Activated CD4-positive, alpha-beta T cell treated with anti-CD3 and anti-CD28 coated beads, Interleukin-2, Interleukin-4, amounts not matched to agents 100 ng/mL and 50 ng/mL, durations not matched to agents 16 hours and 8 hours (primary cell): ENCODE results near the gene SMIM5.
"Not testable (repeated sequence)": the region's sequence is repeated elsewhere in the genome, so short reads cannot be mapped to it uniquely, and the experiment has no call there.

Experiments used
- DNase-seq: peaks from one replicate; pipeline ENCODE4 v3.0.0-alpha.2; 2020; ENCODE audit warnings: low spot score

SMIM5 gene

DNA sequence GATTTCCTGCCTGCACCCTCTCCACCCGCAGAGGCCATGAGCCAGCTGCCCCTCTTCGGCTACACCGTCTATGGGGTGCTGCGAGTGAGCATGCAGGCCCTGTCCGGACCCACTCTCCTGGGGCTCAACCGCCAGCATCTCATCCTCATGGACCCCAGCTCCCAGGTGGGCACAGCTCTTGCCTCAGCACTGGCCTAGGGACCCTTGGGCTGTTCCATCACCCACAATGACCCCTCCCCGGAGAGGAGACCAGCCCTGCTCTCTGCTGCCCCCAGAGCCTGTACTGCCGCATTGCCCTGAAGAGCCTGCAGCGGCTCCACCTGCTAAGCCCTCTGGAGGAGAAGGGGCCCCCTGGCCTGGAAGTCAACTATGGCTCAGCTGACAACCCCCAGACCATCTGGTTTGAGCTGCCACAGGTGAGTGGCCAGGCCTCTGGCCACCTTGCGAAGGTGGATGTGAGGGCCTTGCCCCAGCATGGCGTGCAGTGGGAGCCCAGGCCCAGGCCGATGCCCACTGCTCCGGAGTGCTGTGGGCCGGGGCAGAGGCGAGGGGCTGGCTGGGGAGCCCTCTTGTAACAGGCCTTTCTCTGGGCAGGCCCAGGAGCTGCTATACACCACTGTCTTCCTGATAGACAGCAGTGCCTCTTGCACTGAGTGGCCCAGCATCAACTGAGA is 7.3 kb upstream of the SMIM5 start:
- no peak for DNase-seq

DNA sequence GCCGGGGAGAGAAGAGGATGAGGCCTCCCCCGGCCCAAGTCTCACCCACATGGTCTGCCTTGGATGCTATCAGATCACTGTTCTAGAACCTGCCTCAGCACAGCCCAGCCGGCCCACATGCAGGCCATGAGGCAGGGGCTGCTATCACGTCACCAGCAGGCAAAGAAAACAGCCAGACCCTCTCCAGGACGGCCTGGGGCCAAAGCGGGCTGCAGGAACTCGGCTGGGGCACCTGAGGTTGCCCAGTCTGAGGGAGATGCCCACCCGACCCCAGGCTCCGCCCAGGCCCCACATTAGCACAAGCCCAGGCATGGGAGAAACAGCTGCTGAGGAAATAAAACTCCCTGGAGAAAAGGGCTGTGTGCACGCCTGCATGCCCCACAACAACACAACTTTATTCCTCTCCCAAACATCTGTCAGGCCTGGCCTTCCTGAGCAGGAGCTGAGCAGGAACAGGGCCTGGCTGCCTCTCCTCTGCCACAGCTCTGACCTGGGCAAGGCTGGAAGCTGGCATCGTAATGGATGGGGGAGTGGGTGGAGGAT is 6.7 kb upstream of the SMIM5 start:
- DNase-seq = no peak

DNA sequence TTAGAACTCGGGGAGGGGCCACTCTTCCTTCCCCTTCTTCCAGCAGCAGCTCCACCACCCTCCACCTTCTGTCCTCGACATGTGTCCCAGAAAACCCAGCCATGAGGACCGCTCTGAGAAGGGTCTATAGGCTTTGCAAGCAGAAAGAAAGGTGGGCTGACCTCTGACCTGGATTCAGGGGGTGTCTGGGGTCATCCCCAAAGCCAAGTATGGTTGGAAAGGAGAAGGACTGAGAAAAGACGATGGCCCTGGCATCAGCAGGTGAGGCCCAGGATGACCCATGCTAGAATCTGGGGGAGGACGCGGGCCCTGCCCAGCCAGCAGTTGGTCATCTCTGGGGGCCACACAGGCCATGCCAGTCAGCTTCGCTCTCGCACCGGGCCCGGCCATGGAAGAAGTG is 6.1 kb upstream of the SMIM5 start:
- no peak for DNase-seq

DNA sequence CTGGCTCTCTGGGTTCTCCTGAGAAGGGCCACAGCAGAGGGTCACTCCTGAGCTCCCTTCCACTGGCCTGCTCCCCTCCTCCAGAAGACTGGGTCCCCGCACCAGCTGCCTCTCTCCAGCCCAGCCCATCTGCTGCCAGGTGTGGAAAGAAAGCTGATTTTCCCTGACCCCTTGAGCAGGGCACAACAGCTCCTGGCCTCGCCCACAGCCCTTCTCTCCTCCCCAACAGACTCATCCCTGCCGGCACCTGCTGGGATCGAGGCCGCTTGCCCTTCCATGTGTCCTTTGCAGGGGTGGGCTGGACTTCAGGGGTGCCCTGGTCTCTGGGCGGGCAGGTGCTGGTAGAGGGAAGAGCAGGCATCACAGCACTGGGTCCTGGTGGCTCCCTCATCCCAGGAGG is 4.8 kb upstream of the SMIM5 start:
- DNase-seq = no peak

DNA sequence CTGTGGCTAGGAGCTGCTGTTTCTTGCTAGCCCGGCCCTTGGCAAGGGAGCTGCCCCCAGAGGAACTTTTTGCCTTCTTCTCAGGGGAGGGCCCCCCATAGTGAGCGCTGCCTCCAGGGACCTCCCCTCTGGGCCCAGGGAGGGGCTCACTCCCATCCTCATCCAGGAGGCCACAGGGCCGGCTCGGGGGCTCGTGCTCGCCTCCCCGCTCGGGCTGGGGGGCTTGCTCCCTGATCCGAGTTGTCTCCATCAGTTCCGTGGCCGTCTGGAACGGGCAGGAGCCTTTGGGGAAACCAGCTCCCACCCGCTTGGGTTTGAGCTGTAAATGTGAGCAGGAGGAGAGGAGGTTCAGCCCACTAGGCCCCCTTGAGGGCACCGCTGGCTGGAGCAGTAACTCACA is 4.1 kb upstream of the SMIM5 start:
- DNase-seq = no peak

DNA sequence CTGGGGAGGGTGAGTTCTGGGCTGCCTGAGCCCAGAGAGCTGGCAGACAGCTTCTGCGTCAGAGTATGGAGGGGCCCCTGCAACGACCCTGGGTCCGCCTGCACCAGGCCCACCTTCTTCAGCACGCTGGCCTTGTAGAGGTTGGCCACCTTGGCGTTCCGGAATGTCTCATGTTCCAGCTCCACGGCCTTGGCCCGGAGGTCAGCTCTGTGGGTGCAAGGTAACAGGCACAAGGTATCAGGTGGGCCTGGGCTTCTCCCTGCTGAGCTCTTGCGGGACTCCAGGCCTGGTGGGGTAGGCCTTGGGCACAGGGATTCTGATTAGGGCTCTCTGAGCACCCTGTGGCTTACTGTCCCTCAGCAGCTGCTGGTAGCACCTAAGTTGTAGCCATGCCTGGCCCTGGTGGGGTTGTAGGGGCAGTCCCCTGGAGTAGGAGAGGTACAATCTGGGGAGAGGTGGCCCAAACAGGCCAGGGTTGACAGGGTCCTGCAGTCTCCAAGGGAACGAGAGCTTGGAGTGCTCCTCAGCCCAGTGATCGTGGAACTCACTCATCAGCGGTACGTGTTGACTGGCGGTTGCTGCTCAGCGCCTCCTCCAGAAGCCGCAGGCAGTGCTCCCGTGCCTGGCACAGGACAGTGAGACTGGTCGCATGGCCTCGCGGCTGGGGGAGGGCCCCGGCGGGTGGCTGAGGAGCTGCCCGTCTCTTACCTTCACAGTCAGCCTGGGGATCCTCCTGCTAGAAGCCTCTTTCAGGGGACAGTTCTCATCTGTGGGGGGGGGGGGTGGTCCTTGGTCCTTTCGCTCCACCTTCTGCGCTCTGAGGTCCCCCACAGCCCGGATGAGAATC is 2.9 kb upstream of the SMIM5 start:
- no peak for DNase-seq

DNA sequence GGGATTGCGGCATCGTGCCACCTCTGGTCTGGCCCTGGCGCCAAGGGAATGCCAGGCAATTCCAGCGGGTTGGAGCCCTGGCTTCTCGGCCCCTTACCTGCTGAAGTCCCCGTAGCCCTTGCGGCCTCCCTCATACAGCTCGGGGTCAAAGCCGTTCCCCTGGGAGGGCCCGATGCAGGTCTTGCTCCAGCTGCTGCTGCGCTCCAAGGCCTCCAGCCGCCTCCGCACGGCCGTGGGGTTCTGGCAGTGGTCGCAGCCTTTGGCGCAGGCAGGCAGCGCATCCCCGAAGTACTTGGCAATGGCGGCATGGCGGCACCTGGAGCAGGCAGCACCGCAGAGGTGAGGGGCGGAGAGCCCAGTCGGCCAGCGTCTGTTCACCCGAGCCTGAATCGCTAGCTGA is 1.9 kb upstream of the SMIM5 start:
- DNase-seq = no peak

DNA sequence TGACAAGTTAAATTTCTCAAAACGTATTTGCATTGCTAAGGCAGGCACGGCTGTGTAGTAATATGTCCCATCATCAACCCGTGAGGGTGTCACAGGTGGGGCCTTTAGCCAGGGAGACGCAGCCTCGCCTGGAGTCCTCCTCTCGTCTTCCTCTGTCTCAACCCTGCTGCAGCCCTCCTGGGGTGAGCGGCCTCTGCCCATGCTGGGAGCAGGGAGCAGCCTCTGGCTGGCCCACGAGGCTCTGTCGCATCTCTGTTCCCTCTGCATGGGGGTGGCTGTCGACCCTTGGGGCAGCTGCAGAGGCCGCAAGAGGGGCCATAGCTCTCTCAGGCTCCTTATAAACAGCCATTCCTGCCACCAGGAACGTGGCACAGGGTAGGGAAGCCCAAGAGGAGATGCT is 806 bp upstream of the SMIM5 start:
- DNase-seq = no peak

DNA sequence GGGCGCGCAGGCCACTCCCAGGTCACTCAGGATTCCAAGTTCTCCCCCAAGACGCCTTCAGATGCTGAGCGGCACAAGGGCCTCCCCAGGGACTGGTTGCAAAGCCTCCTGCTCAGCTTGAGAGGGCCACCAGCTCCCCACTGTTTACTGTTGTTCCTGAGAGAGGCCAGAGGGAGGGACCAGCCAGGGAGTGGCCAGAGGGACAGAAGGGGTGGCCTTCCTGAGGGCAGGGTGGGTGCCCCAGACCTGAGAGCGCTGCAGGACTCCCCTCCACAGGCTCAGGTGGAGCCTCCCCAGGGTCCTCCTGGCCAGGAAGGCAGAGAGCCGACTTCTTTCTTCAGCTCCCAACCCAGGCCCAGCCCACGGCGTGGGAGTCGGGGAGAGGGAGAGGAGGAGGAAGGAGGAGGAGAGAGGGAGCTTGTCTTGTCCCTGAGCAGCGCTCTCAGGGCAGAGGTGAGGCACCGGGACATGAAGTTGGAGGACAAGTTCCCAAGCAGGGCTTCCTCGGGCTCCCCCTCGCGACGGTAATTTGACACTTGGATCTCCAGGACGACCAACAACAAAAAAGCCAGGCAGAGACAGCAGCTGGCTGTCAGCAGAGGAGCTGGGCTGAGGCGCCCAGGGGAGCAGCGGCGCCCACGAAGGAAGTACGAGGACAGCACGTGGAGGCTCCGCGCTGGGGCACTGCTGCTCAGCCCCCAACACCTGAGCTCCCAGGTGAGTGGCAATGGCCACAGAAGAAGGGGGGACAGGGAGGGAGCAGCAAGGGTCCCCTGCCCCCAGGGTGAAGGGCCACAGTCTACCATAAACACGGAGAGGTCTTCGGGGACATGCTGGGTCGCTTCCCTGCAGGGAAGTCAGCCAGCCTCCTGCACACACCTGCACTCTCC is 497 bp downstream of the SMIM5 start:
- DNase-seq = peak; percentile 25

DNA sequence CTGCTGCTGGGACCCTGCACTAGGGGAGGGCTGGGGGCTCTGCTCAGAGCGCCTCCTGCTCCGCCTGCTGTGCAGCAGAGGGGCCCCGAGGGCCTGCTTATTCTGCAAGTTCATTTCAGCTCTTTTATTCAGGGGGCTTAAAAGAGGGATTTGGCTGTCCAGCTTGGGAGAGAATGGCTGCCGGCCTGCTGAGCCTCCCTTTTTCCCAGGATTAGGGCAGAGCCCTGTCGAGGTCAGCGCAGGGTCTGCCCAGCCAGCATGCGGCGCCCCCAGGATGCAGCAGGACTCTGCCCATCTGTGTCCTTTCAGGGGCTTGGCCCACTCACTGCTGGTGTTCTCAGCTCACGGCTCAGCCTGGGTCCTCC is 1.1 kb downstream of the SMIM5 start:
- DNase-seq = no peak

DNA sequence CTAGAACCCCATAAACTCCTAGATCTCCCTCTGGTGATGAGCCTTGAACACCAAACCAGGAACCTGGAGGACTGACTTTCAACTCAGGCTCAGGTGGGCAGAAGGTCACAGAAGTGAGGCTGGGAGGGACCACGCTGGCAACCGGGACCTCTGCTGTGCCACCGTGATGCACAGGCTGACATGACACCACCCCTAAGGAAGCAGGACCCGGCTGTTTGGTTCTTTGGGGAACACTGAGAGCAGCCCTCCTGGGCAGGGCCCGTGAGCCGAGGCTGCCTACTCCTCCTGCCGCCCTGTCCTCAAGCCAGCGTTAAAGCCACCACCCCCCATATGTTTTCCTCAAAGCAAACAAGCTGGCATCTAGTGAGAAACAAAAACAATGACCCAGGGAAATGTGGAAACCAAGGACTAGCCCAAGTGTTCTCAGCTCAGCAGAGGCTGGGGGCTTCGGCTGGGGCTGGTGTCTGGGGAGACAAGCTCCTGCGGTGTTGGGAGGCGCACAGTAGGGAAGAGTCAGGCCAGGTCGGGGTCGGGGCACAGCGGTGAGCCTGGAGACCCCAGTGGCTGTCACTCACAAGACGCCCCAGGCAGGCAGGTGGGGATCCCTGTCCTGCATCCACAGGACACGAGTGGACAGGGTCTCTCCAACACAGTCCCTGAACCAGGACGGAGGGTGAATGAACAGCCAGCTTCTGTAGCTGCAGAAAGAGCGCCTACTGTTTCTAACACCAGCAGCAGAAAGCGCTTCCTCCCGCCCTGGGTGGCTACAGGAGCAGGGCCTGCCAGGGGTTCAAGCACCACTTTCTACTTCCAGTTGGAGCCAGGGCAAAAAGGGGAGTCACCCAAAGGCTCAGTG is 1.7 kb downstream of the SMIM5 start:
- DNase-seq = no peak

DNA sequence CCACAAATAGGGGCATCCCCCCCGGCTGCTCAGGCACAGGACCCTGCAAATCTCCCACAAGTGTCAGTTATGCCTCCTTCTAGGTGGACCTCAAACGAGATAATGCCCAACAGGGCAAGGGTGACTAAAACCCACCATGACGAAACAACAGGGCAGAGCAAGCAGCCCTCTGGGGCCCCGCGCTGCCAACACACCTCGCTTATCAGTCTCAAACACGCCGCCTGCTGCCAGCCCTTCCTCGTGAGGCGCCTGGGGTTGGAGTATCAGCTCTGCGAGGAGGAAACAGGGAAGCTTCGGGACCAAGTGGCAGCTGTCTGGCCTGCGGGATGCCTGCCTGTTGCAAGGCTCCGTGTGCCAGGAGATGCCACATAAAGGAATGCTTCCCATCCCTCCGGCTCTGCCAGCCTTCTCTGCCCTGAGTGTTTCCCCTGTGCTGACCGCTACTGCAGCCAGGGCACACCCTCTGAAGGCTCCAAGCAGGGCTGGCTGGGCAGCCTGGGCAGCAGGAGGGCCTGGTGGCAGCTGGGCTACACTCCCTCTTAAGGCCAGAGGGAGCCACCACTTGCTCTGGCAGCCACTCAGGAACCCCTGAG is 2.5 kb downstream of the SMIM5 start:
- DNase-seq = no peak

DNA sequence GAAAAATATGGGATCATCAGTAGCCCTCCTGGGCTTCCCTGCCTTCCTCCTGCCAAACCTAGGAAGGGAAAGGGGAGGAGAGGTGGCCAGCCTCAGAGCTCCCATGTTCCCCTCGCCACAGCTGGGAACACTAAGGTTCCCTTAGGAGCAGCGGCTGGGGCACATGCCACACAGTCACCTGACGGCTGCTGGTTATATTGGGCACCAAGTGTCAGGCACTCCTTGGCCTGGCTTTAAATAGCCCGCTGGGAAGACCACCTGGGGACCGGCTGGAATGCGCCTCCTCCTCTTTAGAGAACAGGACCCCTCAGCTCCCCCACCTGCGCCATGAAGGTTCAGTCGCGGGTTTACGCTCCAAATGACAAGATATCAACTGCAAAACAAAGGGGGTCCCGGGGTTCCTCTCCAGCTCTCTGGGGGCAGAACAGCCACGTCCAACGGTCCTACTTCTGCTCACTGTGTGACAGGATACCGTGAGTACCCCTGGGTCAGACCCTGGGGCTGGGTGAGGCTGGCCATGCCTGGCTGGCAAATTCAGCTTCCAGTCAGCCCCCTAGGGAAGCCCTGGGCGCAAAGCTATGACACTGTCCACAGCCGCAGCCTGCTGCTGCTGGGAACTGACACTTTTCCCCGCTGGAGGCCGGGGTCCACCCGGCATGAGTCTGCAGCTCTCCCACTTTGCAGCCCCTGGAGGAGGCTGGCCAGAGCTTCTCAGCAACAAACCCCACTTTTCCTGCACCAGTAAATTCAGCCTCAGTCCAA is 3.3 kb downstream of the SMIM5 start:
- no peak for DNase-seq

DNA sequence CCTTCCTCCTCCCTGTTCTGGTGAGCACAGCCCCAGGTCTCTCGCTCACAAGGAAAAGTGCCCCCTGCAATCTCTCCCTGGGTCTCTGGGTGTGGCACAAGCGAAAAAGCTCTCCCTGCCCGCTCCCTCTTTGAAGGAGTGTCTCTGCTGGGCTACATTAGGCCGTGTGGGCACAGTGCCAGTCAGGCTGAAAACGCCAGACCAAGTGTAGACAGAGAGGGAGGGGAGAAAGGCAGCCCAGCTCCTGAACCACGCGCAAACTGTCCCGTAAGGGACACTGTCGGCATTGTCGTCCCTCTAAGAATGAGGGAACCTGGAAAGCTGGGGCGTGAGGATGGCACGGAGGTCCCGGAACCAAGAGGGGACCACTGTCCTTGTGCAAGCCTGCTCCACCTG is 3.9 kb downstream of the SMIM5 start:
- DNase-seq = no peak

DNA sequence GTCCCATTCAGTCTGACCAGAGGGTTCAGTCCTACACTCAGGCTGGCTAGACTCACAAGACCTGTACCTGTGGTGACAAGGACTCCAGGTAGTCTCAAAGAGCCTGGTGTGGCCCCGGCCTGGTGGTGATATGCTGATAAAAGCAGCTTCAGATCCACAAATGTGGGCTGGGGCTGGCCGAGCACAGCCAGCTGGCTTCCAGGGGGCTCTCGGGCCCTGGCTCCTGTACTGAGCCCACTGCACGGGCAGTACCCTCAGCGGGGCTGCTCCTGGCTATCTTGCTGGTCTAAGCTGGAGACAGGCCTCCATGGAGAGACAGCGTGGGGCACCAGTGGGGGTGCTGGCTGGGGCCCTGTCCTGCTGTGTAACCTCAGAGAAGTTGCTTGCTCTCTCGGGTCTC is 4.3 kb downstream of the SMIM5 start:
- DNase-seq = no peak

DNA sequence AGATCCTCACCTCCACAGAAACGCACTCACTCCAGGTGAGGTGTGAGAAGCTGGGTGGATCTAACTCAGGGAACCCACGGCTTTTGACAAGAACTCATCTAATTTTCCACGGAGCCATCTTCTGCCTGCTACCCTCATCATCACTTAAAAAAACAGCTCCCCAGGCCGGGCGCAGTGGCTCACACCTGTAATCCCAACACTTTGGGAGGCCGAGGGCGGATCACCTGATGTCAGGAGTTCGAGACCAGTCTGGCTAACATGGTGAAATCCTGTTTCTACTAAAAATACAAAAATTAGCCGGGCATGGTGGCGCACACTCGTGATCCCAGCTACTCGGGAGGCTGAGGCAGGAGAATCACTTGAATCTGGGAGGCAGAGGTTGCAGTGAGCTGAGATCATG is 4.8 kb downstream of the SMIM5 start:
- not testable (repeated sequence) for DNase-seq

DNA sequence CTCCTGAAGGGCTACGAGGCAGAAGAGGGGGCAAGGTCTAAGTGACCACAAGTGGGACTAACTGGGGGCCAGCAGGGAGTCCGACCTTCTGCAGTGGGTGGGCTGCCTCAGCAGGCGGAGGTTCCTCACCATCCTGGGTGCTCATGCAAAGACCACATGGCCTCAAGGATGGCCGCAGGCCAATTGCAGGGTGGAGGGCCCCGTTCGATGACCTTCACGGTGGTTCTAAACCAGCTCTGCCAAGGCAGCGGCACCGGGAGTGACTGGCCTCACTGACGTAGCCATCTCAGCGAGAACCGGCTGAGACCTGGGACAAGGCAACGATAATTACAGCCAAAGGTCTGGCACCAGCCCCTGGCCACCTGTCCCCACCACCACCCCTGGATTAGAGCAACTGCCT is 5.7 kb downstream of the SMIM5 start:
- DNase-seq = no peak

DNA sequence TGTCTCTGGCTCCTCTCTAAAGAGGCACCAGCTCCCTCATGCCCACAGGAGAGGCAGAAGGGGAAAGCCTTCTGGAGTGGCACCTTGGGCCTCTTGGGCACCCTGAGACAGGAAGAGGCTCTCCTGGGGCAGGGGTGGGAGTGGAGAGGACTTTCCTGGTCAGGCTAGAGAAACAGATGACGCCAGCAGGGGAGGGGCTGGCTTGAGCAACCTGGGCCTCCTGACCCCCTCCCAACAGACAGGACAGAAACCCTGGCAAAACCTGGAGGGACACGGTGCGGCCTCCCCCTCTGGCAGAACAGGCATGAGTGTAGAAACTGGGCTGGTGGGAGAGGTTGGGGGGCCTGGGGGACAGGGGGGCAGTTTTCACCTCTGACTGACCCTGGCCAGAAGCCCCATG is 6.1 kb downstream of the SMIM5 start:
- no peak for DNase-seq

DNA sequence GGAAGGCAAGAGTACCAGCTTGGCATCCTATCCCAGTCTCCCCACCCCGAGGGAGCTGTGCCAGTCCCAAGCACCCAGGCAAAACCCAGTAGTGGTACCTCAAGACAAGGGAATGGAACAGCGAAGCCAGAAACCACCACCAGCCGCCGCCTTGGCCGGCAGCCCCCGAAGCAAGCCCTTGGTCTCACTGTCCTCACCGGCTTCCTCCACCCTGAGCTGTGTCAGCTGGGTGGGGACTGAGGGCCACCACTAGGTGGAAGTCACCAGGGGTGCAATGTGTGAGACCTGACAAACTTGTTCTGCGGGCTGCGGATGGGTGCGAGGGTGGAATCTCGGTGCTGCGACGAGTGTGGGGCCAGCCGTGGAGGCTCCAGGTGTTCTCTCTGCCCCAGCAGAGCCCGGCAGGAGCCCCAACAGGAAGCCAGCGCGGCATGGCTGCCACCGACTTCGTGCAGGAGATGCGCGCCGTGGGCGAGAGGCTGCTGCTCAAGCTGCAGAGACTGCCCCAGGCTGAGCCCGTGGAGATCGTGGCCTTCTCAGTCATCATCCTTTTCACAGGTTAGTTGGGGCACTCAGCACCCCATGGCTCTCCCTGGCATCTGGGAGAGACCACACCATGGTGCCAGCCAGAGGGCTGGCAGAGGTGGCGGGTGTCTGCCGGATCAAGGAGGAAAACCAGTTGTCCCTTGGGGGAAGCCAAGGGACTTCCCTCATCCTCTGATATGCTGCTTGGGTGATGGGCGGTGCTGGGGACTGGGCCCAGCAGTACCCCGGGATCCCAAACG is 6.7 kb downstream of the SMIM5 start:
- DNase-seq = no peak
